ENCODE measurements around the gene TIMM13.
"Not testable (repeated sequence)": the region's sequence is repeated elsewhere in the genome, so short reads cannot be mapped to it uniquely, and the experiment has no call there.

DNA sequence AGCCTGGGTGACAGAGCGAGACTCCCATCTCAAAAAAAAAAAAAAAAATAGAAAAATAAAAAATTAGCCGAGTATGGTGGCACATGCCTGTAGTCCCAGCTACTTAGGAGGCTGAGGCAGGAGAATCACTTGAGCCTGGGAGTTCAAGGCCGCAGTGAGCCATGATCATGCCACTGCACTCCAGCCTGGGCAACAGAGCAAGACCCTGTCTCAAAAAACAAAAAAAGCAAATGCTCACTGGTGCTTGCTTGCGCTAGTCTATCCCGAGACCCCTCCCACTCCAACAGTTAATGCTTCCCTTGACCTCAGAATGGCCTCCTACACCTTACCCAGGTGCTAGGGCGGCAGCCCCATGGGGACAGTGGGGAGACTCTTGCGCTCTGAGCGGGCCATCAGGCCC is 9.9 kb downstream of the TIMM13 start:
- not testable (repeated sequence) for TF ChIP-seq EZH2 (IDR thresholded peaks at IDR 0.05); POLR2AphosphoS5 (IDR thresholded peaks at IDR 0.05; ENCODE audit: borderline replicate concordance, low read depth, low read length); FOXP2 (optimal IDR thresholded peaks at IDR 0.05; ENCODE audit: control extremely low read depth, extremely low read length, insufficient read depth)
